PC-3 (cell line): Measurements from ENCODE around the gene GREB1L. TPM values are rescaled to one million over a fixed set of nuclear protein-coding genes. Genes with fewer than 3 reads are reported as not detected.
"Not testable (repeated sequence)": the region's sequence is repeated elsewhere in the genome, so short reads cannot be mapped to it uniquely, and the experiment has no call there.

Experiments used
- ATAC-seq: fragments of 200-7000 bp; cut with Tn5 transposase; 2 replicates; pipeline ENCODE4 v1.9.1; 2020; ENCODE audit warnings: mild to moderate bottlenecking, moderate library complexity
- BruUV-seq: library from RNA; stranded (reverse); fragments of 400-500 nt; replicated peaks from 2 replicates; lab custom pipeline; 2021; lab: Mats Ljungman, UMichigan
- CTCF ChIA-PET: fragments of 300-600 bp; sonication (Branson Sonifier 250); formaldehyde crosslinking; loops from one replicate; lab custom pipeline; 2022; ENCODE audit warnings: antibody characterized with exemption; lab: Charles Lee
- POLR2A ChIA-PET: fragments of 300-600 bp; sonication (Branson Sonifier 250); formaldehyde crosslinking; loops from one replicate; lab custom pipeline; 2022; ENCODE audit warnings: antibody characterized with exemption; ENCODE audit not compliant: unreplicated experiment; lab: Charles Lee
- DNase-seq: peaks from one replicate; pipeline ENCODE4 v3.0.0-alpha.2; 2015
- H2AFZ ChIP-seq: fragments of 300-600 bp; sonication (generic); 2 replicates; pipeline ENCODE4 v1.6.0; 2016; ENCODE audit warnings: antibody characterized with exemption, low read length
- H3F3A ChIP-seq: fragments of 300-600 bp; sonication (generic); one replicate; pipeline ENCODE4 v1.6.0; 2017; ENCODE audit warnings: antibody characterized with exemption, low read length, control low read depth, mild to moderate bottlenecking; ENCODE audit not compliant: unreplicated experiment
- H3K27ac ChIP-seq: fragments of 300-600 bp; sonication (generic); 2 replicates; pipeline ENCODE4 v1.5.1; 2016; ENCODE audit warnings: mild to moderate bottlenecking, low read length
- H3K27me3 ChIP-seq: fragments of 300-600 bp; sonication (generic); 2 replicates; pipeline ENCODE4 v1.6.1; 2016; ENCODE audit warnings: low read length, mixed read lengths
- H3K36me3 ChIP-seq: fragments of 300-600 bp; sonication (generic); 2 replicates; pipeline ENCODE4 v1.6.1; 2016; ENCODE audit warnings: low read depth, mixed run types, low read length, mixed read lengths
- H3K4me1 ChIP-seq: fragments of 300-600 bp; sonication (generic); 2 replicates; pipeline ENCODE4 v1.5.1; 2016; ENCODE audit warnings: low read length; ENCODE audit not compliant: insufficient read depth
- H3K4me2 ChIP-seq: fragments of 300-600 bp; sonication (generic); 2 replicates; pipeline ENCODE4 v1.6.0; 2016; ENCODE audit warnings: low read length
- H3K4me3 ChIP-seq: fragments of 300-600 bp; sonication (generic); 2 replicates; pipeline ENCODE4 v1.5.1; 2016; ENCODE audit warnings: mild to moderate bottlenecking, low read length, mixed read lengths
- H3K79me2 ChIP-seq: fragments of 300-600 bp; sonication (generic); 2 replicates; pipeline ENCODE4 v1.6.1; 2017; ENCODE audit warnings: low read length, mixed read lengths
- H3K9ac ChIP-seq: fragments of 300-600 bp; sonication (generic); 2 replicates; pipeline ENCODE4 v1.6.0; 2016; ENCODE audit warnings: mild to moderate bottlenecking, low read length
- H3K9me2 ChIP-seq: fragments of 300-600 bp; sonication (generic); replicated peaks from 2 replicates; pipeline ENCODE4 v1.6.1; 2016; ENCODE audit warnings: mixed run types, low read length, mixed read lengths
- H3K9me3 ChIP-seq: fragments of 300-600 bp; sonication (generic); 2 replicates; pipeline ENCODE4 v1.6.1; 2016; ENCODE audit warnings: low read length, mixed read lengths
- H4K20me1 ChIP-seq: fragments of 300-600 bp; sonication (generic); 2 replicates; pipeline ENCODE4 v1.6.1; 2016; ENCODE audit warnings: low read length, mixed read lengths
- CTCF ChIP-seq: fragments of 300-600 bp; sonication (generic); conservative IDR thresholded peaks from 2 replicates; pipeline ENCODE4 v1.5.1; 2017; ENCODE audit warnings: antibody characterized with exemption, low read depth, mild to moderate bottlenecking, low read length
- EZH2 ChIP-seq: fragments of 300-600 bp; sonication (generic); IDR thresholded peaks from one replicate; pipeline ENCODE4 v1.6.1; 2017; ENCODE audit warnings: antibody characterized with exemption, mild to moderate bottlenecking, low read length; ENCODE audit not compliant: unreplicated experiment
- EZH2phosphoT487 ChIP-seq: fragments of 300-600 bp; sonication (generic); IDR thresholded peaks from 2 replicates; pipeline ENCODE4 v1.6.1; 2018; ENCODE audit warnings: mild to moderate bottlenecking, antibody characterized with exemption, low read length, borderline replicate concordance
- intact Hi-C: fragments of 100-400 bp; cut with micrococcal nuclease; formaldehyde crosslinking; loops from 2 replicates; pipeline ENCODE4 v1.9.0; 2023
- total RNA-seq: library from RNA; depleted of rRNA; stranded (reverse); fragments of >200 nt; gene quantifications from 2 replicates; pipeline ENCODE4 v1.2.3, GENCODE V29; 2014

Gene GREB1L
- total RNA-seq, 1 experiment from 2014 or later, result 10.3 TPM

DNA sequence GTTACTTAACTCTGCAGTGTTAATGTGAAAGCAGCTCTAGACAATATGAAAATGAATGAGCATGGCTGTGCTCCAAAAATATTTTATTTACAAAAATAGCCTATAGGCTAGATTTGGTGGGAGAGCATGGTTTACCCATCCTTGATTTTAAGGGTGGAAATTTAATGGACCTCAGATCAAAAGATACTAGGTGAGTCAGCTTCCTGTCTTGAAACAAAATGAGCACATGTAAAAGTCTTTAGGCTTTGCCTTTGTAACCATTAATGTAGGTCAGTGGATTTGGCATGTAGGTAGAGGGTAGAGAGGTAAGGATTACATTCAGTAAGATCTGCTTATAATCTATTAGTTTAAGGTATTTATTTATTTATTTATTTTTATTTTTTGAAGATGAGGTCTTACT lies 72.7 kb downstream of the GREB1L start:
- DNase-seq (peak; percentile 56), ATAC-seq (peak; percentile 83)
- Histone ChIP-seq H3K4me2 (peak overlapping the region; percentile 43; the same call in 1 of the 2 replicates), H3K27me3 (no peaks in the 10 kb centered on the region), H3K9me3 (no peaks in the 10 kb centered on the region), H3K27ac (peak overlapping the region; percentile 10; the same call in 1 of the 2 replicates), H3K4me1 (peaks cover 15% of the 10 kb centered on the region), H2AFZ (no peak overlapping the region), H3K4me3 (no peak overlapping the region), H4K20me1 (no peaks in the 10 kb centered on the region), H3K79me2 (no peaks in the 10 kb centered on the region), H3K36me3 (no peaks in the 10 kb centered on the region), H3K9ac (no peak overlapping the region), H3F3A (no peaks in the 10 kb centered on the region), H3K9me2 (no peaks in the 10 kb centered on the region)
- BruUV-seq, result no TSS peak
- ChIA-PET CTCF (no interaction called here), POLR2A (no interaction called here)
- TF ChIP-seq EZH2 (no peak), CTCF (no peak)
- intact Hi-C loops, result loop anchor here (2.0 kb wide), 1 partner anchor 16 kb away; no protein-coding TSS in a partner anchor

DNA sequence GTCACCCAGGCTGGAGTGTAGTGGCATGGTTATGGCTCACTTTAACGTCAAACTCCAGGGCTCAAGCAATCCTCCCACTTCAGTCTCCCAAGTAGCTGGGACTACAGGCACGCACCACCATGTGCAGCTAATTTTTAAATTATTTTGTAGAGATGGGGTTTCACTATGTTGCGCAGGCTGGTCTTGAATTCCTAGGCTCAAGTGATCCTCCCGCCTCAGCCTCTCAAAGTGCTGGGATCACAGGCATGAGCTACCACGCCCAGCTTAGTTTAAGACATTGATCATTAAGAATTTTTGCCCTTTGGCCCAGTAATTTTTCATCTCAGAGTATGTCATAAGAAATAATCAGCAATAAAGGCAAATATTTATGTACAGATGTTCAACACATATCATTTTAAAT lies 73.1 kb downstream of the GREB1L start:
- intact Hi-C loops, result loop anchor here (2.0 kb wide), 1 partner anchor 16 kb away; no protein-coding TSS in a partner anchor
- not testable (repeated sequence) for H3K4me2 ChIP-seq, BruUV-seq

GRCh38 chr18:21315741-21316197 lies 73.7 kb downstream of the GREB1L start:
- POLR2A ChIA-PET, result no interaction called here
- DNase-seq (no peak), ATAC-seq (no peak)
- H3K27me3 ChIP-seq, result no peaks in the 10 kb centered on the region
- H3K4me1 ChIP-seq, result peaks cover 15% of the 10 kb centered on the region
- H3K9me2 ChIP-seq, result no peaks in the 10 kb centered on the region
- no peaks in the 10 kb centered on the region for H3F3A ChIP-seq
- no peaks in the 10 kb centered on the region for H3K9me3 ChIP-seq
- no TSS peak for BruUV-seq
- no peak overlapping the region for H3K4me3 ChIP-seq
- H3K79me2 ChIP-seq, result no peaks in the 10 kb centered on the region
- H3K36me3 ChIP-seq, result no peaks in the 10 kb centered on the region
- H2AFZ ChIP-seq, result no peak overlapping the region
- no peak overlapping the region for H3K9ac ChIP-seq
- H4K20me1 ChIP-seq, result no peaks in the 10 kb centered on the region
- intact Hi-C loops, result loop anchor here (2.0 kb wide), 1 partner anchor 15 kb away; no protein-coding TSS in a partner anchor
- H3K27ac ChIP-seq, result no peak overlapping the region
- CTCF ChIA-PET, result no interaction called here
- no peak overlapping the region for H3K4me2 ChIP-seq
- TF ChIP-seq CTCF (no peak), EZH2 (no peak), EZH2phosphoT487 (no peak)

More for the DNA sequence above, 73.1 kb downstream of the GREB1L start:
- DNase-seq, H3K27ac ChIP-seq, H2AFZ ChIP-seq, H3K36me3 ChIP-seq, H3F3A ChIP-seq, H4K20me1 ChIP-seq, ATAC-seq, H3K9me3 ChIP-seq, H3K9me2 ChIP-seq, POLR2A ChIA-PET, H3K27me3 ChIP-seq, H3K4me3 ChIP-seq, H3K79me2 ChIP-seq, H3K9ac ChIP-seq, CTCF ChIA-PET: not testable (repeated sequence)
- peaks cover 15% of the 10 kb centered on the region for H3K4me1 ChIP-seq
